NOMO-1 treated with dmso at 0.1 percent for 144 hours (cell line): ENCODE results near the gene SPTSSA.
"Not testable (repeated sequence)": the region's sequence is repeated elsewhere in the genome, so short reads cannot be mapped to it uniquely, and the experiment has no call there.

Experiments
- DNase-seq: peaks from one replicate; lab custom pipeline; 2025; ENCODE audit not compliant: unreplicated experiment; lab: John Stamatoyannopoulos, UW

SPTSSA gene

DNA sequence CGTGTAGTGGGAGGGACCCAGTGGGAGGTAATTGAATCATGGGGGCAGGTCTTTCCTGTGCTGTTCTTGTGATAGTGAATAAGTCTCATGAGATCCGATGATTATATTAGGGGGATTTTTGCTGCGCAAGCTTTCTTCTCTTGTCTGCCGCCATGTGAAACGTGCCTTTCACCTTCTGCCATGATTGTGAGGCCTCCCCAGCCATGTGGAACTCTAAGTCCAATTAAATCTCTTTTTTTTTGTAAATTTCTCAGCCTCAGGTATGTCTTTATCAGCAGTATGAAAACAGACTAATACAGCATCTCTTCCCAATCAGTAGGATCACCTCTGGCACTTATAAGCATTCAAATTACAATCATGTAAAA lies 34.0 kb downstream of the SPTSSA start:
- DNase-seq: not testable (repeated sequence)

DNA sequence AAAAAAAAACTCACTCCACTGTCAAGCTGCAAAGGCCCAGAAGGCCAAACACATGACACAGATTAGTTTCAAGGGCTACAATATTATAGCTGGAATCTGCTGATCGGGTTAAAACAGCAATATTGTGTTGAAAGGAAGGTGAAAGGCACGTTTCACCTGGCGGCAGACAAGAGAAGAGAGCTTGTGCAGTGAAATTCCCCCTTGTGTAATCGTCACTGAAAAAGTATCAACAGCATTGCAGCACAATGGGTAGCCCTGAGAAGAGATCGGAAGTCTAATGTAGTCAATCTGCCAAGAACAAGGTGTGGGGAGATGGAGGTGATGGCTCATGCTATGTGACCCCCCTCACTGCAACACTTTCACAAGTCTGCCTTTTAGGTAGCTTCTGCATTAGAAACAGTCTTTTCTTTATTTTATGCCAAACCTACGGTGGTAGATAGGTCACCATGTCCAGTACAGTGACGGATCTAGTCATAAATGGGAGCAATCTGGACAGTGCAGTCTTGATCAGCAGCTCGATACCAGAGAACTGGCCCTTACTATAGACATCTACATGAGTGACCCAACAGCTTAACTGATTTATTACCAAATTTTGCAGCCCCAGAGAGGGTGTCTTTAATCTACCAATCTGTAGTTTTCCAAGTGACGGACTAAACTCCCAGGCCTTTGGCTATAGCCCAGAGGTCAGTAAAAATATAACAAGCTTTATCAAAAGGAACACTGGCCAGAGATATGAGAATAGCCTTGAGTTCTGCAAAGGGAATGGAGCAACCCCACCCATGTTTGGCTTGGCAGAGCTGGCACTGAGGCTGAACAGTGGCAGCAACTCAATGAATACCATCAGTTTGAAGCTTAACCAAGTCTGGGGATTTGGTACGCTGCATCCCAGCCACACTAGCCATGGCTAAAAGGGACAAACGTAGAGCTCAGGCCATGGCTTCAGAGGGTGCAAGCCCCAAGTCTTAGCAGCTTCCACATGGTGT lies 35.4 kb downstream of the SPTSSA start:
- no peak for DNase-seq

DNA sequence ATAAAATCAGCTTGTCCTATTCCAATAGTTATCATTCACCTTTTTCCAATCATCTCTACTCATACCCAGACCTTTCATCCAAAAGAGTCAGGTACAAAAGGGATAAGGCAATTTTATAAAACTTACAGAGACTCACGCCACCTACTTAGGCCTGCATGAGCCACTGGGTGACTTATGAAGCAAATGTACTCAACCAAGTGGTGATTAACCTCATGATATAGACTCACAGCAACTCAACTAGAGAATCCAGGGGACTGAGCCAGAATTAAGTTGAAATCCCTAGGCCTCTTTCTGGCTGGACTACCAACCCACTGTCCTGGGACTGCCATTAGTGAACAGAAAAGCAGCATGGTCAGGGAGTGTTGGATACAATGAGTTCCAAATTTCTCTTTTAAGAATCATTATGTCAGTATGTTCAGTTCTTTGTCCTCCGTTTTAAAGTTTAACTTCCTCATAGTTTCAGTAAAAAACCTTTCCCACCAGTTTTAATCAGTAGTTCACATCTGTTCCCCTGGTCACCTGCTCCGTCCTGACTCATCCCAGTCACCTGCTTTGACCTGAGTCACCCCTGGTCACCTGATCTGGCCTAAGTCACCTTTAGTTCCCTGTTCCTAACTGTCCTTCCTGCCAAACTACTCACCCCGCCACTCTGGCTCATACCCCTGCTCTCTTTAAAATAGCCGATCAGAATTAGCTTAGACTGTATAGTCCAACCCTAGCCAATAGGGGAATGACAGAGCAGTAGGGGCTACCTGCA lies 36.8 kb downstream of the SPTSSA start:
- no peak for DNase-seq

DNA sequence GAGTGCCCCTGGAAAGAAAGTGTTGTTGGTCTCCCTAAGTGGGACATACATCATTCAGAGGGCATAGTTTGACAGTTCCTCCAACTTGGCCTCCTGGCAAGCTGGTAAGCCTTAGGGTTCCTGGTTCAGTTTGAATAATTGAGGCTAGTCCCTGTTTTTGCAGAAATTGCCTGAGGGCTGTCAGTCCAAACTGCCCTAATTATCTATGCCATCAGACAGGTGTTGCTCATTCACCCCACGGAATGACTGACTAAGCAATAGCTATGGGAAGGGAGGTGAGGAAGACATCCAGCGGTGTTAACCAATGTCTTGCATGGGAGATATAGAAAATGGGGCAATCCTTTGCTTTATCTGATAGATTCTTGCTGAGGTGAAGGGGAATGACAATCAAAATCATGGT lies 37.6 kb downstream of the SPTSSA start:
- DNase-seq: no peak

DNA sequence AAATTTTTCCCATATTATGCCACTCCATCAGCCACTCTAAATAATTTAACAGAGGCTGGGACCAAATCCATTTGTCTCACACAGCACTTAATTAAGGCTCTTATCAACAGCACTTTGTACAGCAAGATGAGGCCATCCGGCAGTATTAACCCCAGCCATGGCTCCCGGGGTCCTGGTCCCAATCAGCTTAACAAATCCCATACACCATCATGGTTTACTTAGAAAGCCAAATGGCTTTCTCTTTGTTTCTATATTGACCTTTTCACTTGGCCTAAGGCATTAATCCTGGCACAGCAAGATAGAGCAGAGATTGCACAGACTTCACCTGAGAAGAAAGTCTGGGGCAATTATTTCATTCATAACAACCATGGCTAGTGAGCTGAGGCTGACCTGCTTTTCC lies 38.6 kb downstream of the SPTSSA start:
- DNase-seq: no peak

DNA sequence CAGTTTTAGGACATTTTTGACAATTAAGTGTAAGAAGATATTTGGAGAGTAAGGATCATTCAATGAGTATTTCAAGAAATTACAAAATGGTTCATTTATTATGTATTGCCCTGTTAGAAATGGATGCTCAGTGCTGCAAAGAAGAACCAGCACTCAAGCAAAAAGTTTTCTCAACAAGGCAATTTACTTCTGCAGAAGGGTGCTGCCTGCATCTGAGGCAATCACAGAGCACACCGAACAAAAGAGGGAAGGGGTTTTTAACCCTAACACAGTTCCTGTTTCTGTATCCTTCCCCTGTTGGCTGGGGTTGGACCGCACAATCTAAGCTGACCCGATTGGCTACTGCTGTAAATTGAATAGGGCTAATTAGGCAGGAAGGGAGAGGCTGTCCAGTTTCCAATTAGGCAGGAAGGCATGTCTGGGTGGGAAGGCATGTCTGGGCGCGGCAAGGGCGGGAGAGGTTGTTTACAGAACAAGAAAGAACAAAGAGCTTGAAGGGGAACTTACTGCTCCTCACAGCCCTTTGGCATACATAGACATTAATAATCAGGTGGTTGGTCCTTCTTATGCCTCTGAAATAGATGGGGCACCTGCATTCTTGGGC lies 41.4 kb downstream of the SPTSSA start:
- DNase-seq: no peak

DNA sequence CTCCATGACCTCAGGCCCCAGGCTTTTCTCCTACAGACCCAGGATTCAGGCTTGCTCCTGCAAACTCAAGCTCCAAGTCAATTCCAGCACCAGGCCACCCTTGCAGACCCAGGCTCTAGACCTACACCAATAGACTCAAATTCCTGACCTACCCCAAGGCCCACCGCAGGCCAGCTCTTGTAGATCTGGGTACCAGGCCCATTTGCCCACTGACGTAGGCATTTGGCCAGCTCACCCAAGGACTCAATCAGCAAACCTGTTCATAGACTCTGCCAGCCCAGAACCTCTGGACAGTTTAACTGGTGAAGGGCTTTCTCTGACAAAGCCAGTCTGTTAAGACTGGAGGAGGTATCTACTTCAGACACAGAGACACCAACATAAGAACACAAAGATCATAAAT lies 52.3 kb downstream of the SPTSSA start:
- no peak for DNase-seq

DNA sequence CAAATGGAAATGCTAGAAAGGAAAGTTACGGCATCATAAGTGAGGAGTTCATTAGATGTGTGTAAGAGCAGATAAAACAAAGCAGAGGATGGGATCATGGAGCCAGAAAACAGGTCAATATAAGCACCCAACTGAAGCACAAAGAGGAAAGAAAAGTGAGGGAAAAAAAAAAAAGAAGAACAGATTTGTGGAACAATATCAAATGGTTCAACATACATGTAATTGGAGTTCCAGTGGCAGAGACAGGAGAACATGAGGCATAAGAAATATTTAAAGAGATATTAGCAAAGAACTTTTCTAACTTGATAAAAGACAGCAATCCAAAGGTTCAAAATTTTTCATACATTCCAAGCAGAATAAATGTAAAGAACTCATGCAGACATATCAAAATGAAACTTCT lies 54.1 kb downstream of the SPTSSA start:
- DNase-seq: no peak

DNA sequence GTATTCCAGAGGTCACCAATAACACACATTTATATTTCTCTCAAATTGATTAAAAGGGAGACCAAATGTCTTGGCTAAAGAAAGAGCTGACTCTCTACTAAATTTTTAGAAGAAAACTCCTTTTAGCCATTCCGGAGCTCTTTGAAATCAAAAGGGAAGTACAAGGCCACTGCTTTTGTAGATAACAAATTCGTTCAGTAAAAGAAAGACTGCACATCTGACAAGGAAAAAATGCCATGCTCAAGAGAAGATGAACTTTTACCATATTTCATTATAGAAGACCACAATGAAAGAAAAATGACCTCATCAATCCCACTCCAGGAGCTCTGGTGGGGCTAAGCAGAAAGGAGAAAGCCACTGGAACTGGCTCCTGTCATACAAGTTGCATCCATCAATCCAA lies 57.6 kb downstream of the SPTSSA start:
- no peak for DNase-seq

DNA sequence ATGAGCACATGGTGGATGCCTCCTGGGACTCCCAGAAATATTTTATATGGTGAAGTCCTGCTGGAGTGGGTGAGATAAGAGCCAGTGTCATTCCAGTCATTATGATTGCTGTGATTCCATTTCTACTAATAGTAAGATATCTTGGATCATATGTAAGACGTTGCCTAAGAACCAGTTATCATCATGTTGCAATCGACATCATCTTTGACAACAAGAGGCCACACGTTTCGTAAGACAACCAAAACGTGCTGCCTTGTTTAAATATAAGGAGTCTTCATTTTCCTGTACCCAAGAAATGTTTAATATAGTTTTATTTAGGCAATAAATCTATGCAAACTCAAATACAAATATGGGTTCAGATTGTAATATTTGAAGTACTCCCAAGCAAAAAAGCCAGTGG lies 58.4 kb downstream of the SPTSSA start:
- DNase-seq: no peak

DNA sequence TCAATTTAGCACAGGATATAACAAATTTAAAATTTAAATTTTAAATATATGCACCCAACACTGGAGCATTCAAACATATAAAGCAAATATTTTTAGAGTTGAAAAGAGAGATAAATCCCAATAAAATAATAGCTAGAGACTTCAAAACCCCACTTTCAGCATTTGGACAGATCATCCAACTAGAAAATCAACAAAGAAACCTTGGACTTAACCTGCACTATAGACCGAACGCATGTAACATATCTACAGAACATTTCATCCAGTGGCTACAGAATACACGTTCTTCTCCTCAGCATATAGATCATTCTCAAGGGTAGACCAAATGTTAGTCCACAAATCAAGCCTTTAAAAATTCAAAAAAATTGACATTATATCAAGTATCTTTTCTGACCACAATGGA lies 64.0 kb downstream of the SPTSSA start:
- no peak for DNase-seq

DNA sequence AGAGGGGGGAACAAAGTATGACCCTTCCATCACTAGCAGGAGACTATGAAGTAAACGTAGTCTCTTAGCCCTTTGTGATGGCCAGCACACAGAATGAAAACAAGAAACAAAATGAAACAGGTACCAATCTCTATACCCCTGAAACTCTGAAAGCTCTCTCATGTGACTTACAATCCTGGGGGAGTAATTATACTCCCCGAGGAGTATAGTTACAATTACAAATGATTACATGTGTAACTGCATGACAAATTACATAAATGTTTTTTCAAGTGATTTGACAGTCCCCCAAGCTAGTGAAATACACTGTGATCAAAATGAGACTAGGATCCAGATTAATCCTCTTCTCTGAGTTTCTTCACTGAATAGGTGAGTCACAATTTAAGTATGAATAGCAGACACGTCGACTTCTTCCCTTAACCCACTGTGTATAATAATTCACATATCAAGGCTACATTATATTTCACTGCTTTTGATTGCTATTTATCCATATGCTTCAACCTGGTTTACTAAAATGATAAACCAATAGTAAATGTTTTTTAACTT lies 74.0 kb downstream of the SPTSSA start:
- no peak for DNase-seq

DNA sequence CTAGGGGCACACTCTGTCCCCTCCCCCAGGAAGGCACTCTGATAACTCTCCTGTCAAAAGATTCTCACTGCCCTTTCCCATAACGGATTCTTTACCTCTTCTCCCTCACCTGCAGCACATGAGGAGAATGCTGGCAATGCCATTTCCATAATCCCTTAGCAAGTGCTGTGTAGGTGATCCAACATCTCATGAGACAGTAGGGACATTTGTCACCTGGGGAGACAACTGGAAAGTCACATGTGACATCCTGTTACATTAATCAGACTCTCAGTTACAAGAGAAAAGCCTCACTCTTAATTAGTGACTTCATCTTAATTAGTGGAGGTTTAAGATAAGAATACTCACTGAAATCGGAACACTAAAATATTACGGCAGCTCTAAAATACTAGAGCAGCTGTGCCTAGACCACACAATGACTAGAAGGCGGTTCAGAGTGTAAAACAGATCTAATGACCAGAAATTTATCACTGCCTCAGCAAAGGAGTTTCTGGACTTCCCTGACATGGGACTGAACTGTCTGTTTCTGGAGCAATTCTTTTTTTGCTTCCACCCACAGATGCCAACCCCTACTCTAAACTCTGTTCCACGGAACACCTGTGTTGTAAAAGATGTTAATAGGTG lies 75.1 kb downstream of the SPTSSA start:
- DNase-seq: no peak

DNA sequence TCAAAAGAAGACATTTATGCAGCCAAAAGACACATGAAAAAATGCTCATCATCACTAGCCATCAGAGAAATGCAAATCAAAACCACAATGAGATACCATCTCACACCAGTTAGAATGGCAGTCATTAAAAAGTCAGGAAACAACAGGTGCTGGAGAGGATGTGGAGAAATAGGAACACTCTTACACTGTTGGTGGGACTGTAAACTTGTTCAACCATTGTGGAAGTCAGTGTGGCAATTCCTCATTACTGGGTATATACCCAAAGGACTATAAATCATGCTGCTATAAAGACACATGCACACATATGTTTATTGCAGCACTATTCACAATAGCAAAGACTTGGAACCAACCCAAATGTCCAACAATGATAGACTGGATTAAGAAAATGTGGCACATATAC lies 76.2 kb downstream of the SPTSSA start:
- not testable (repeated sequence) for DNase-seq

DNA sequence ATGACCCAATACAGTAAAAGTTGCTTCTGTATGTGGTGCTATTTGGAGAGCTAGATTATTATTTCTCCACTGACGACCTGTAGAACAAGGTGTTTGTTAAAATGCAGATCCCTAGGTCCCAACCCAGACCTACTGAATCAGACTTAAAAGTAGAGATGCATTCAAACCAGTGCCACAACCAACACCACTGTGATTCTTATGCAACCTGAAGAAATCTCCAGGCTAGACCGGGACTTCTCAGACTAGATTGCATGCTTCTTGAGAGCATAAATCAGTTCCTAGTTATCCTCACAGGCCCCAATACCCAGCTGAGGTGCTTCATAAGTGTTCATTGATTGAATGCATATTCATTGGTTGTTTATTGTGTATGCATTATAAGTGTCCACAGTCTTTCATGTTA lies 78.2 kb downstream of the SPTSSA start:
- no peak for DNase-seq
